ENCODE results near the gene STX10.

- TF ChIP-seq POLR2A (IDR thresholded peaks at IDR 0.05; ENCODE audit: low read depth, low read length) = peak; percentile 43
- TF ChIP-seq, protein P1, sequence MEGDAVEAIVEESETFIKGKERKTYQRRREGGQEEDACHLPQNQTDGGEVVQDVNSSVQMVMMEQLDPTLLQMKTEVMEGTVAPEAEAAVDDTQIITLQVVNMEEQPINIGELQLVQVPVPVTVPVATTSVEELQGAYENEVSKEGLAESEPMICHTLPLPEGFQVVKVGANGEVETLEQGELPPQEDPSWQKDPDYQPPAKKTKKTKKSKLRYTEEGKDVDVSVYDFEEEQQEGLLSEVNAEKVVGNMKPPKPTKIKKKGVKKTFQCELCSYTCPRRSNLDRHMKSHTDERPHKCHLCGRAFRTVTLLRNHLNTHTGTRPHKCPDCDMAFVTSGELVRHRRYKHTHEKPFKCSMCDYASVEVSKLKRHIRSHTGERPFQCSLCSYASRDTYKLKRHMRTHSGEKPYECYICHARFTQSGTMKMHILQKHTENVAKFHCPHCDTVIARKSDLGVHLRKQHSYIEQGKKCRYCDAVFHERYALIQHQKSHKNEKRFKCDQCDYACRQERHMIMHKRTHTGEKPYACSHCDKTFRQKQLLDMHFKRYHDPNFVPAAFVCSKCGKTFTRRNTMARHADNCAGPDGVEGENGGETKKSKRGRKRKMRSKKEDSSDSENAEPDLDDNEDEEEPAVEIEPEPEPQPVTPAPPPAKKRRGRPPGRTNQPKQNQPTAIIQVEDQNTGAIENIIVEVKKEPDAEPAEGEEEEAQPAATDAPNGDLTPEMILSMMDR (IDR thresholded peaks at IDR 0.05; ENCODE audit: extremely low read depth in 1 of 2, insufficient read depth in 1 of 2, low read depth in 1 of 2, low read length in 2 of 2) = no peak
- TF ChIP-seq POLR2AphosphoS5 (IDR thresholded peaks at IDR 0.05; ENCODE audit: insufficient read depth, low read depth, low read length) = no peak
- TF ChIP-seq EZH2 (IDR thresholded peaks at IDR 0.05; ENCODE audit: borderline replicate concordance, low read depth, low read length, severe bottlenecking) = no peak
- TF ChIP-seq, protein P2, sequence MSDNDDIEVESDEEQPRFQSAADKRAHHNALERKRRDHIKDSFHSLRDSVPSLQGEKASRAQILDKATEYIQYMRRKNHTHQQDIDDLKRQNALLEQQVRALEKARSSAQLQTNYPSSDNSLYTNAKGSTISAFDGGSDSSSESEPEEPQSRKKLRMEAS (IDR thresholded peaks at IDR 0.05; ENCODE audit: insufficient read depth, insufficient read length) = no peak
- no peak for TF ChIP-seq GATA2 (IDR thresholded peaks at IDR 0.05; ENCODE audit: insufficient read depth, insufficient read length, low read depth, low read length)
- no peak for TF ChIP-seq FOS (IDR thresholded peaks at IDR 0.05; ENCODE audit: borderline replicate concordance, insufficient read depth, low read length)
- TF ChIP-seq MYC (IDR thresholded peaks at IDR 0.05; ENCODE audit: low read depth, low read length) = no peak
- no peak for TF ChIP-seq JUN (IDR thresholded peaks at IDR 0.05; ENCODE audit: borderline replicate concordance, insufficient read depth, insufficient read length, low read depth)
These were observed 48.4 kb downstream of the STX10 start for GRCh38 chr19:13101590-13102415.

Data from endothelial cell of umbilical vein (primary cell).